Measurements from ENCODE around the gene FRMD4A.

FRMD4A gene

DNA sequence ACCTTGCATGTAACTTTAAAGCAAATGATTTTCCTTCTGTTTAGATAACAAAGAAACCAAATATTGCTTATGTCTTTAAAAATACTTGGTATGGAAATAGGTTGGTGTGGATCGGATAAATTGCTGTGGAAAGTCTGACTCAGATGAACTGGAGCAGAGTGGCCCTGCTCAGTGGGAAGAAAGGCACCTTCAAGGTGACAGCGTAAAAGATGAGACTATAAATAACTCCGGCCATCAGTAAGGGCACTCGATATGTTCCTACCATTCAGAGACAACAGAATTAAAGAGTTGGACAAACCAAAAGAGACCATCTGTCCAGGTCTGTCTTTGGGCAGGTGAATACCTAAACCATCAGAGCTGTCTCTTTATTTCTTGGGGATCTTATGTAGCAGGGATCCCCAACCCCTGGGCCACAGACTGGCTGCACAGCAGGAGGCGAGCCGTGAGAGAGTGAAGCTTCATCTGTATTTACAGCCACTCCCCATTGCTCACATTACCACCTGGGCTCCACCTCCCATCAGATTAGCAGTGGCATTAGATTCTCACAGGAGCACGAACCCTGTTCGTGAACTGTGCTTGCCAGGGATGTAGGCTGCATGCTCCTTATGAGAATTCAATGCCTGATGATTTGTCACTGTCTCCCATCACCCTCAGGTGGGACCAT lies 386.9 kb downstream of the FRMD4A start:
- no peak for DNase-seq (ENCODE audit: insufficient read length, low spot score)
- FAIRE-seq = no peak
- TF ChIP-seq CTCF (IDR thresholded peaks at IDR 0.05; ENCODE audit: insufficient read depth, missing control alignments) = no peak

GRCh38 chr10:13942035-13942434 lies 388.7 kb downstream of the FRMD4A start:
- DNase-seq (ENCODE audit: insufficient read length, low spot score) = no peak
- no peak for TF ChIP-seq CTCF (IDR thresholded peaks at IDR 0.05; ENCODE audit: insufficient read depth, missing control alignments)
- FAIRE-seq = no peak

DNA sequence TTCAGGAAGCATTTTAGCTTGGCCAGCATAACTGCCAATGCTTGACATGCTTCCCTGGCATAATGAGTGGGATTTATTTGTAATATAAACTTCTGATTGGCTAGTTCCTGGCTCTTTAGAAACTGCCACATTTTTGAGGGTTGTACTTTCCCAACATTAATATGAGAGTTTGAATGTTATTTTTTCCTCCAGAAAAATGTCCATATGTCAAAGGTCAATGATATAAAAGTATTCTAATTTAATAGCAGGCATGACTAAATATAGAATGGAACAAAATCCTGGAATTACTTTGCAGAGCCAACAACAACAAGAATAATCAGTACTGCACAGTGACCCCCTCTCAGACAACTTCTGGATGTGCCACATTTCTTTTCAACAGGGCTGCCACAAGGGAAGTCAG lies 391.3 kb downstream of the FRMD4A start:
- TF ChIP-seq CTCF (IDR thresholded peaks at IDR 0.05; ENCODE audit: insufficient read depth, missing control alignments) = no peak
- DNase-seq (ENCODE audit: insufficient read length, low spot score) (no peak), FAIRE-seq (no peak)

GRCh38 chr10:13938950-13939349 lies 391.8 kb downstream of the FRMD4A start:
- no peak for TF ChIP-seq CTCF (IDR thresholded peaks at IDR 0.05; ENCODE audit: insufficient read depth, missing control alignments)
- DNase-seq (ENCODE audit: insufficient read length, low spot score) (no peak), FAIRE-seq (no peak)

DNA sequence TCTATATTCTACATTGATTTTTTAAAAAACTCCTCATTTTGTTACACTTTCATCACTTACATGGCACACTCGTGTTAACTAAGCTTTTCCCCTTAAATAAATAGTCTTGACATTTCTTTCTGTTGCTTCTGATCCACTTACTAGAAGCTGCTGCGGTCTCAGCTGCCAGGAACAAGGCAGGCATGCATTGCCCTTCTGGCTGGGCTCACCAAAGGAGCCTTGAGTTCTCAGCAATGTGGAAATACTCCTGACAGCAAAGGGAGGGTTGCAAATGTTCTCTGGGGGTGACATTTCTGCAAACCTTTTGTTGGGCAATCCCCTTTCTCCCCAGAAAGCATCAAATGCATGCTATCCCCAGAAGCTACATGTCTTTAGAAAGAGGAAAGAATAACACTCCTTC lies 393.9 kb downstream of the FRMD4A start:
- no peak for FAIRE-seq
- TF ChIP-seq CTCF (IDR thresholded peaks at IDR 0.05; ENCODE audit: insufficient read depth, missing control alignments) = no peak
- DNase-seq (ENCODE audit: insufficient read length, low spot score) = no peak

GRCh38 chr10:13930120-13930519 lies 400.6 kb downstream of the FRMD4A start:
- no peak for TF ChIP-seq CTCF (IDR thresholded peaks at IDR 0.05; ENCODE audit: insufficient read depth, missing control alignments)
- no peak for FAIRE-seq
- DNase-seq (ENCODE audit: insufficient read length, low spot score) = no peak

GRCh38 chr10:13928451-13928850 lies 402.3 kb downstream of the FRMD4A start:
- no peak for DNase-seq (ENCODE audit: insufficient read length, low spot score)
- FAIRE-seq = no peak
- TF ChIP-seq CTCF (IDR thresholded peaks at IDR 0.05; ENCODE audit: insufficient read depth, missing control alignments) = no peak

All from D721Med (cell line).